Fibroblast of skin of abdomen (primary cell): ENCODE measurements around the gene APOD. TPM values are rescaled to one million over a fixed set of nuclear protein-coding genes. Genes with fewer than 3 reads are reported as not detected.
"Not testable (repeated sequence)": the region's sequence is repeated elsewhere in the genome, so short reads cannot be mapped to it uniquely, and the experiment has no call there.

Source experiments
- DNase-seq: peaks from one replicate; pipeline ENCODE4 v3.0.0-alpha.2; 2013
- polyA plus RNA-seq, 2 experiments: library from polyadenylated mRNA; unstranded; fragments of 120-200 nt; gene quantifications; one replicate each; pipeline ENCODE4 v1.2.1, GENCODE V29; 2013; ENCODE audit not compliant: insufficient read length in 2 of 2

Gene APOD
- polyA plus RNA-seq (2013, experiment 1 of 2; ENCODE audit: insufficient read length) = 0.22 TPM
- 0.43 TPM for polyA plus RNA-seq (2013, experiment 2 of 2; ENCODE audit: insufficient read length)

DNA sequence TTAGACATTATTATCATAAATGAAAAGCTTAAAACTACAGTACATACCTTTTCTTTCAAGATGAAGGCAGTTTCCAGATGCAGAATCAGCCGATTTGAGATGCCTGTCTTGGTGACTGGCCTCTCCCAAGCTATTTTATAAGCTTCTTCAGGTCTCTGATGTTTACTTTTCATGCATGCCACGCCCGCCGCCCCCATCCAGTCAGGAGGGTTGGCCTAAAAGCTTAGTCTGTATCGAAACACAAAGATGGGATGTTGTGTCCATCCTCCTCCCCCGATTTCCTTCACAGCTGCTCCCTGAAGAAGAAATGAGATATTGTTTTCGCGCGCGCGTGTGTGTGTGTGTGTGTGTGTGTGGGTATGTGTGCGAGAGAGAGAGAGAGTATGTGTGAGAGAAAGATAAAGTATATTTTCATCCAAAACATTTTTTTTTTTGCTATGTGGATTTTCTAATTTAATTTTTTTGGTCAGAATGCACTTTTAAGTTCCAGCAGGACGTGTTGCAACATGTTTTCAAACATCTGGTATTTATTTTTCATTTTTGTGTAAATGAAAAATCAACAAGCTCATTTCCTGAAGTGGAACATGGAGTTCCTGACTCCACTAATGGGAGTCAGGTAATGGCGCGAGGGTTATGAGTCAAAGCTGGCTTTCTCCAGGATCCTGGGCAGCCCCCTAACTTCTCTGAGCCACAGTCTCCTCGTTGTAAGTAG is at the start of gene APOD:
Gene APOD (minus strand): TSS at position 110 of the 712 bp plus-strand sequence. CDS start 4,479 bp downstream, outside the sequence.
- peak; percentile 7 for DNase-seq

DNA sequence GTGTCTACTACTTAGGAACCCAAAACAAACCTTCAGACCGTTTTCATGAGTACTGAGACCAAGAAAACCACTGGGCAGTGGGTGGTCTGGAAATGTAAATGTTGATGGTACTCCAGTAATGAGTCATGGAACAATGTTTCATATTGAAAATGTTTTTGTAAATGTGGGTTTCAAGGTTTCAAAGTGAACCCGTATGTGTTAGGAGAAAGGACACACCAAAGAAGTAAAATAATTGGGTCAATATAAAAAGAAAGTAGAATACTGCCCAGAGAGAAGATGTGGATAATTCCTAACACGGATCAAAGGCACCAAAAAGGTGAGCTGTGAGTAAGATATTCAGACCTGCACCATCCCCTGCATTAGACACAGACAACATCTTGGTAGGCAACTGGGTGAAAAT is 49.6 kb upstream of the APOD start:
- not testable (repeated sequence) for DNase-seq

DNA sequence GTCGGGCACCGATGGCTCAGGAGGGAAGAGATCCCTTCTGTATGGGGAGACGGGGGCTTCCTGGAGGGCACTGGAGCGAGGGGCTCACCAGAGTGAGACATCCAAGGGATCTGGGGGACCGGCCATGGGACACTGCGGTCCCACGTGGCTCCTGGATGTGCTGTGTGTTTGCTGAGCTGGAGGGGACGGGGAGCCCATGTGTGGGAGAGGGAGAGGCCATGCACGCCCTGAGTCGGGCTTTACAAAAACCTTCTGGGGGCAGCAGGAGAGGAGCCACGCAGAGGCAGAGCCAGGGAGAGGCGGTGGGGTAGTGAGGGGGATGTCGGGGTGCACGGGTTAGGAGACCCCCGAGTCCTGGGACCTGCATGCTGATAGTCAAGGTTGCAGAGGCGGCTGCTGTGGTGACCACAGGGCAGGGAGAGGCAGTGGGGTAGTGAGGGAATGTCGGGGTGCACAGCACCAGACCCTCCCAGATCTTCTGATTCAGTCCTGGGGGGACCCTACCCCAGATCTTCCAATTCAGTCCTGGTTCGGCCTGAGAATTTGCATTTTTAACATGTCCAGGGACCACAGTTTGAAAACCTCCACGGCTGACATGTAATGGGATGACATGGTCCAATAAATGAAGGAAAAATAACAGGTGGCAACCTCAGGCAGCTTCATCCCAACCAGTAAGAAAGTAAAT is 48.9 kb upstream of the APOD start:
- DNase-seq = not testable (repeated sequence)

DNA sequence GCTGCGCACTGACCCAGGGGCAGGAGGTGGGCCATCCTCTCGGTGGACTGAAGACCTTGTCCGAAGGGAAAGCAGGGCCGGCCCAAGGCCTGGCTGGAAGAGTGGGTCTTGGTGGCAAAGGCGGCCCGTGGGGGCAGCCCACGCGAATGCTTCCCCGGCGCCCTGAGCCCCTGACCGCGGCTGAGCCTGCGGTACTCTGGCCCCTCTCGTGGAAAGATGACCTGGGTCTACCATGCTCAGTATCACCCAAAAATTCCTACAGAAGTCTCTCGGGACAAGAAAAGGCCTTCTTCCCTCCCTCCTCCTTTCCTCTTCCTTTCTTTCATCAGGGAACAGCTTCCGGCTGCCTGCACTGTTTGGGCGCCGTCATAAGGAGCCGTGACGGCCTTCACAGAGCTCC is 48.3 kb upstream of the APOD start:
- DNase-seq = not testable (repeated sequence)

DNA sequence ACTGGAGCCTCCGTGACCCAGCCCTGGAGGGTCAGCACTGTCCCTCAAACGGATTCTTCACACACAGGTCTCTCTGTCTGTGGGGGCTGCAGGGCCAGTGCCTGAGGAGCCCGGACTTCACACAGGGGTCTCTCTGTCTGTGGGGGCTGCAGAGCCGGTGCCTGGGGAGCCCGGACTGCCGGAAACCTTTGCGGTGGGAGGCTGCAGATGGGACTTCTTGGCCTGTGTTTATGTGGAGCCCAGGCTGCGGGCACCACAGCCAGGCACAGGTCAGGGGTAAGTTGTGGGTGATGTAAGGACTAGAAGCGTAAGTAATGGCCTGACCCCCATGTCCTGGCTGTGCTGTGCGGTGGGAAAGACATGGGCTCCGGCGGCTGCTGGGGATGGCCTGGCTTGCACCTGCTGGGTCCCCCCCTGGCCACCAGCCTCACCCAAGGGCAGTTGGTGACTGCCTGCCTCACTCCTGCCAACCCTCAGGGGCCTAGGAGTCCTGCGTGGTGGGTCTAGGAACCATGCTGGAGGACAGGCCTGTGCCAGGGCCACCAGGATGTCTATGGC is 47.3 kb upstream of the APOD start:
- not testable (repeated sequence) for DNase-seq

DNA sequence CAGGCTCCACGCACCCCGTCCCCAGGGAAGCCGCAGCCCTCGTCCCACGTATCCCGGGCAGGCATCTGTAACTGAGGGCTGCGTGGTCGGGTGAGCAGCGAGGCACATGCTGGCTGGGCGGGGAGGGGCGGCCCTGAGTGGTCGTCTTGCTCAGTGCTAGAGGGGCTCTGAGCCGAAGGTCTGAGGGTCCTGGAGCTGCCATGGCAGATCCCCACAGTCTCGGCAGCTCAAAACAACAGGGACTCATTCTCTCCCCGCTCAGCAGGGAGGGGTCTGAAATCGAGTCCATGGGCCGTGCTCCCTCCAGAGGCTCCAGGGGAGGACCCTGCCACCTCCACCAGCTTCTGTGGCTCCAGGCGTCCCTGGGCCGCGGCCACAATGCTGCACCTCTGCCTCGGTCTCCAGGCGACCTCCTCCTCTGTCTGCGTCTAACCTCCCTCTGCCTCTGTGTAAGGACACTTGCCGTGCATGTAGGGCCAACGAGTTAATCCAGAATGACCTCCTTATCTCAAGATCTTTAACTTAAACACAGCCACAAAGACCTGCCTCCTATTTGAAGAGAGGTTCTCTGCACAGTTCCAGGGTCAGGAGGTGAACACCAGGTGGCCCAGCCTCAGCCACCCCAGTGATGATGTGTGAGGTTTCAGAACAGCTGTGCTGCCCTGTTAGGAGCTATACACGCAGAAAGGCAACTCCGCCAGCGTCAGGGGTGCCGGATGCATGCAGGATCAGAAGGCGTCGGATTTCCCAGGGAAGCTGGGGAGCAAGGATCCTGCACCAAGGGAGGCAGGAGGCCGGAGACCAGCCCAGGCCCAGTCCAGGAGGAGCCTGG is 46.6 kb upstream of the APOD start:
- not testable (repeated sequence) for DNase-seq

DNA sequence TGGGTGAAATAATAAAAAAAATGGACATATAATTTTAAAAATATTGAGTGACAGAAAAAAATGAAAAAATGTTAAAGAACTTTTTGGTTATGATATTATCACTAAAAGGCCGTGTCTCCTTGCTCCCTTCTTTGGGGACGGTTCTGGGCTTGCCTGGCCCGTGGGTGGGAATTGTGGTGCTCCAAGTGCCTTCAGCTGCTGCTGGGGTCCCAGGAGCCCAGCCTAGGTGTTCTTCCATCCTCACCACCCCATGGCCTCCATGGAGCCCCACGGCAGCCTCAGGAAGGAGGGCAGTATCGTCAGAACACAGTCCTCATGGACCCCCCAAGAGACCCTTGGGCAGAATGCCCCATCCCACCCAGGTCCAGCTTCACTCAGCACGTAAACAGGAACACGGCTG is 45.9 kb upstream of the APOD start:
- DNase-seq = not testable (repeated sequence)

DNA sequence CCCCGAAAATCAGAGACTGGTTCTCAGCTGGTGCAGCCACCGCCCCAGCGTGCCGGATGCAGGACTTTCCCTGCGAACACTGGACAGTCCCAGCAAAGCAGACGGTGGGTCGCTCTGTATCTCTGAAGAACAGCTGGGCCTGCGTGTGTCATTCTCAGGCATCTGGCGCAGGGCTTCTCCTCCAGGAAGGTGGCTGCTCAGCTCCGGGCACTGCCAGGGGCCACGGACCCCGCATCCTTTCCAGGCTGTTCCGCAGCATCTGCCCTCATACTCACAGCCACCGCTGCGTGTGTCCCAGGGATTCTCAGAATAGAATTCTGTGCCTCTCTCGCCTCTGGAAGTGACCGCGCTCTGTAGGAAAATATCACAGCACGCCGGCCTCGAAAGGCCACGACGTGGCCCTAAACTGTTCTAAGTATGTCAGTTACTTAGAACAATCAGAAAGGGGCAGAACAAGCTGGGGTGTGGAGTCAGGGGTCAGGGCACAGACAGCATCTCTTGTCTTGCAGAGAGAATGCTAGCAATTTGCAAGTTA is 44.7 kb upstream of the APOD start:
- DNase-seq = not testable (repeated sequence)

DNA sequence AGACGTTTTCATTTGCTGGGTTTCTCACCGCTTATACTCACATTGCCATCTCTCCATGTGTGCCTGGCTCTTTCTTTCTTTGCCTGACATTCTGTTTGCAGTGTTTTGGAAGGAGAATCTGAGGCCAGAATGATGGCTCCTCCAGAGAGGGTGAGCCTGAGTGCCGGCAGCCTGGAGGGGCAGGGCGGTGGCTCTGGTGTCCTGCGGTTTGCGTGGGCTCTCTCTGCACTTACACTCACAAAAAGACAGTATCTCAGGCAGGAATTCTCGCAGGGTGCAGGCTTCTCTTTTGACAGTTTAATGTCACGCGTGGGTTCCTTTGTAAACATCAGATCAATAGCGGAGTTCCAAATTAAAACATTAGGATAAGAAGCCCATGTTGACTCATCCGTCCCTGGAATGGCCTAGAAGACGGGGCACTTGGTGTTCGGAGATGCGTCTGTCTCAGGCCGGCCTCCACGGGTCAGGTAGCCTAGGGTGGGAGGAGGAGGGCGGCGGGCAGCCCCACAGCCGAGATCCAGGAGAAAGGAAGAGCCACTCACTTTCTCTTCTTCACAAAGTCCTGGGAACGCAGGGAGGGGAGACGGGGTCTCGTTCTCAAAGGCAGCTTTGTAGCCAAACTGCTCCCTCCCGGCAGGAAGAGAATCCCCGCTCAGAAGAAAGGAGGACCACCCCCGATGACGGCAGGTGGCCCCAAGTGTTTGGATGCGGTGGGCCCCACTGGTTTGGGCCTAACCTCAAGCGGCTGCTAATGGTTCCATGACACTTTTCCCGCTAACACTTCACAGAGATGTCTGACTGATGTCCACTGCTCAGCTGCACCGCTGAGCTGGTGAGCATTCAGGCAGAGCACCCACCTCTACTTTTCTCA is 44.0 kb upstream of the APOD start:
- not testable (repeated sequence) for DNase-seq

DNA sequence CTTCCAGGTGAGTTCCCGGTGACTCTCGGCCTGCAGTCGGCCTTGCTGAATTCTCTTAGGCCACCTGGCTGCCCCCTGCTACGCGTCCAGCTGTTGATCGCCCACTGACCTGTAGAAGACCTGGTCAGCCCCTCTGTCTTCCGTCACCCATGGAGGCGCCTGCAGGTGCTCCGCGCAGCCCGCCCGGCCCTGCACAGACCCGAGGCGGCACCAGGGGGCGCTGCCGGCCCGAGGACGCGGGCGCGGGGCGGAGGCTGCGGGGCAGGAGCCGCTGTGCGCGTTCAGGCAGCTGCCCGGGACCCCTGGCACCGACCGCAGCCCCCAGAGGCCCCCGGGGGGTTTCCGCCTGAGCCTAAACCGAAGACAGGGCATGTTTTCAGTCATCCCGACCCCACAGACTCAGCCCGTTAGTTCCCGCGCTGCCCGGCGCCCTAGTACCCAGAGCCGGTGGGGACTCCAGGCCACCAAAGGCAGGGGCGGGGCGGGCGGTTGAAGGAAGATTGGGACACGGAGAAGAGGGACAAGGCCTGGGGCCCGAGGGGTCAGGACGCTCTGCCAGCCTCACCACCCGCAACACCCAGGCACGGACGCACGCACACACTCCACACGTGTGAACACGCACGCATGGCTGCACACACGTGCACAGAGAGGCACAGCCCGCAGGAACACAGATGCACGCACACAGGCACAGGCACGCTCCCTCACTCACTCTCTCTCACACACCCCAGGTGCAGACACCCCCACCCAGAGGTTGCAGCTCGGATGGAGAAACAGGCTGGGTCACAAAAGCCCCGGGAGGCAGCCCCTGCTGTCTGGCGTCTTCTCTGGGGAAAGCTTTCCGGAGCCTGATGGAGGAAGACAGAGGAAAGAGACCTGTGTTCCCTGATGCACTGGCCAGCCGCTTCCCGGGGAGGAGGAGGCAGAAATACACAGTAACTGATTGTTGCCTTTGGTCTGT is 41.1 kb upstream of the APOD start:
- not testable (repeated sequence) for DNase-seq

DNA sequence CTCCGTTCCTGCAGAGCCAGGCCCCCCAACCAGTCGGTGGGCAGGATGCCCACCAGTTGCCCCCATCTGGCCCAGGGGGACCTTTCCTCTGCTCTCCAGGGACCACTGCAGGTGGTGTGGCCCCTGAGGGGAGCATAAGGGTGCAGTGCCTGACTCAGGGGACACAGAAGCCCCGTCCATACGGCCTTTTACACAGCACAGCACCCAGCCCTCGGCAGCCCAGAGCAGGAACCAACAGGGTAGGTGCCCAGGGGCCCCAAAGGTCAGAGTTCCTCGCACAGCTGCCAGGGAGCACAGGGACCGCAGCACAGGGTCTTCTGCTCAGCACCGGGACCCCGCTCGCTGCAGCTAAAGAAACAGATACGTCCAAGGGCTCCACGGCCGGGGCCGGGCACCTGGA is 40.4 kb upstream of the APOD start:
- DNase-seq = not testable (repeated sequence)

DNA sequence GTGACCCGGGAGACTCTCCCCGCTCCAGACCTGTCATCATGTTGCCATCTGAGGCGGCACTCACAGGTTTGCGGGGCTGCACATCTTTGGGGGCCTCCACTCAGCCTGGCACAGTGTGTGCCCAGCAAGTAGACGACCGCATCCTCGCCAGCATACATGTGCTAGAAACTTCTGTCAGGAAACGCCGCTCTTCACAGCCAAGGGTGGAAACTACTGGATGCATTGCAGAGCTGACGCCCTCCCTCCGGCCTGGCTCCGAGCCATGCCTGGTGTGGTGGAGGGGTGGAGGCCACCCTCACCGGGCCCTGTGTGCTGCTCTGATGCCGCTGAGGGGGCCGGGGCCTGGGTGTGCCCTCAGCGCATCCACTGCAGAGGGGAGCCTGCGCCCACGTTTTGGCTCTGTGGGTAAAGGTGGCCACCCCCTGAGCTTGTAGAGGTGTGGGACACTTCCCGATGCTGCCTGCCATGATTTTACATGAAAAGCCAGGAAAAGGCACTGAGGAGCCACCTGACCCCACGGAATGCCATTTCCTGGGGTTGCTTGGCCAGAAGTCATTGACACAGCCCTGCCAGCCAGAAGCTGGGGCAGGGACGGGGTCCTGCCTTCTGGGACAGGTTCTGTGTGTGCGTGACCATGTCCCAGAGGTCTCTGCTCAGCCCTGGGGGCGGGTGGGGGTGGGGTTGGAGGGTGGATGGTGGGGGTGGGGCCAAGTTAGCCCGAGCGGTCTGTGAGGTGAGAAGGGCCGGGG is 39.7 kb upstream of the APOD start:
- not testable (repeated sequence) for DNase-seq

DNA sequence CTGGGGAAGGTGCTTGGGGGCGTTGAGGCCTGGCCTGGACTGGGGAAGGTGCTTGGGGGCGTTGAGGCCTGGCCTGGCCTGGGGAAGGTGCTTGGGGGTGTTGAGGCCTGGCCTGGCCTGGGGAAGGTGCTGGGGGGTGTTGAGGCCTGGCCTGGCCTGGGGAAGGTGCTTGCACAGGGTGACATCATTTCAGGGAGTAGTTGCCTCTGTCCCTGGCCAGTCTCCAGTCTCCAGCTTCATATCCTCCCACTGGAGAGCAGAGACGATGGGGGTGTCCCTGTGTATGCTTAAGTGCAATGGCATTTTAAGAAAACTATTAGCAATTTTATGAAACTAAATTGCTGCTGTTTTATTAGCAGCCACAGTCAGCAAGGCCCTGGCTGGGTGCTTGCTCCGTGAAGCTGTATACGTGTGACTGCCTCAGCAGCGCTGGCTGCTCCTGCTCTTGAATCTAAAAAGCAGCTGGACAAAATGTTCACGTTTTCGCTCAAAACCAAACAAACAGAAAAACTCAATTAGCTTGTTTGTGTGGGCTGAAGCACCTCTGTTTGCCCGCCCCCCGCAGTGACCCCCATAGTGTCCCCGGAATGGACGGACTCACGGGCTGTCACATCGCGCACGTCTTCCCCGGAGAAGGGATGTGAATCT is 38.9 kb upstream of the APOD start:
- DNase-seq = not testable (repeated sequence)

DNA sequence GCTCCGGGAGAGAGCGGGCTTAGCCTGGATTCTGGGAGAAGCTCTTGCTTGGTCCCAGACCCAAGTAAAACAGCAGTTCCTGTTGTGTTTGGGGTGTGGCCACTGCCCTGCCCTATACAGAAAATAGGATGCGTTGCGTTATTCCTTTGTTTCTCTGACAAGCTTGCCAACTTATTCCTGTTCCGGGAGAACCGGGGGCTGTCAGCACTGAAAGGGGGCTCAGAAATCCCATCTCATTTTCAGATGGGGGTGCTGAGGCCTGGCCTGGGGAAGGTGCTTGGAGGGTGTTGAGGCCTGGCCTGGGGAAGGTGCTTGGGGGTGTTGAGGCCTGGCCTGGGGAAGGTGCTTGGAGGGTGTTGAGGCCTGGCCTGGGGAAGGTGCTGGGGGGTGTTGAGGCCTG is 38.3 kb upstream of the APOD start:
- not testable (repeated sequence) for DNase-seq

DNA sequence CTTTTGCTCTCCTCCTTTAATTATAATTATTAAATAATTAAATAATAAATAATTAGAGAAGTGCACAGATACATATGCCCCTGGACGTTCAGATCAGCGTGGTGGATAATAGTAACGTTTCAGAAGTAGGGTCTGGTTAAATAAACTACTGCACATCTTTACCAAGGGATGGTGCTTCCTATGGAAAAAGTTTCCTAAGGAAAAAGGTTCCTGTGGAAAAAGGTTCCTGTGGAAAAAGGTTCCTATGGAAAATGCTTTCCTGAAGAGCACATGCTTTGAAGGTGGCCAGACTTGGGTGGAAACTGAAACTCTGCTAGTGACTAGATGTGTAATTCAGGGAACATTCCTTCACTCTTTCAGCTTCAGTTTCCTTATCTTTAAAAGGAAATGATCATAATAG is 37.4 kb upstream of the APOD start:
- not testable (repeated sequence) for DNase-seq

DNA sequence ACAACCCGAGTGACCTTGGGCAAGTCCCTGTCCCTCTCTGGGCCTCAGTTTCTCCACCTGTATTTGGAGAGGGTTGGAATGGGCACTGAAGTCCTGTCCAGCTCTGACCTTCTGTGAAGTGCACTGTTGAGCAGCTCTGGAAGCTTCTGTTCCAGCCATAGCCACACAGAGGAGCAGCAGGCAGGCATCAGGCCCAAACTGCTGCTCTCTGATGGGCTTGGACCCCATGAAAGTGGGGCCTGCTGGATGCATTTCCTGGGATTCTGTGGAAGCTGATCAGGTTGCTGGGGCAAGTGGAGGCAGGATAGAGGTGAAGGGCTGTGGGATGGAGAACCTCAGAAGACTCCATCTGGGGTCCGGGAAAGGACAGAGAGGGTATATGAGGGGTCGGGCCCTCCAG is 36.7 kb upstream of the APOD start:
- DNase-seq = not testable (repeated sequence)

DNA sequence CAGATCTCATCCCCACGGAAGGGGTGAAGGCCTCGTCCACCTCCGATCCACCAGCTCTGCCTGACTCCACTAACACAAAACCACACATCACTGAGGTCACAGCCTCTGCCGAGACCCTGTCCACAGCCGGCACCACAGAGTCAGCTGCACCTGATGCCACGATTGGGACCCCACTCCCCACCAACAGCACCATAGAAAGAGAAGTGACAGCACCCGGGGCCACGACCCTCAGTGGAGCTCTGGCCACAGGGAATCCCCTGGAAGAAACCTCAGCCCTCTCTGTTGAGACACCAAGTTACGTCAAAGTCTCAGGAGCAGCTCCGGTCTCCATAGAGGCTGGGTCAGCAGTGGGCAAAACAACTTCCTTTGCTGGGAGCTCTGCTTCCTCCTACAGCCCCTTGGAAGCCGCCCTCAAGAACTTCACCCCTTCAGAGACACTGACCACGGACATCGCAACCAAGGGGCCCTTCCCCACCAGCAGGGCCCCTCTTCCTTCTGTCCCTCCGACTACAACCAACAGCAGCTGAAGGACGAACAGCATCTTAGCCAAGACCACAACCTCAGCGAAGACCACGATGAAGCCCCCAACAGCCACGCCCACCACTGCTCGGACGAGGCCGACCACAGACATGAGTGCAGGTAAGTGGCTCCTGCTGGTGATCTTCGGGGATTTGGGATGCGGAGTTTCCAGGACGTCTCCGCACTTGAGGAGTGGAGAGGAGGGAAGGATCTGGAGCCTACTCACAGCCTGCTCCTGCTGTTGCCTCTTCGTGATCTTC is 36.0 kb upstream of the APOD start:
- not testable (repeated sequence) for DNase-seq
